Measurements from ENCODE around the gene C1QTNF1. TPM values are rescaled to one million over a fixed set of nuclear protein-coding genes. Genes with fewer than 3 reads are reported as not detected.

C1QTNF1 gene
- total and polyA plus RNA-seq, 8 donors: 5.3 to 31.2 (median 8.4) TPM

DNA sequence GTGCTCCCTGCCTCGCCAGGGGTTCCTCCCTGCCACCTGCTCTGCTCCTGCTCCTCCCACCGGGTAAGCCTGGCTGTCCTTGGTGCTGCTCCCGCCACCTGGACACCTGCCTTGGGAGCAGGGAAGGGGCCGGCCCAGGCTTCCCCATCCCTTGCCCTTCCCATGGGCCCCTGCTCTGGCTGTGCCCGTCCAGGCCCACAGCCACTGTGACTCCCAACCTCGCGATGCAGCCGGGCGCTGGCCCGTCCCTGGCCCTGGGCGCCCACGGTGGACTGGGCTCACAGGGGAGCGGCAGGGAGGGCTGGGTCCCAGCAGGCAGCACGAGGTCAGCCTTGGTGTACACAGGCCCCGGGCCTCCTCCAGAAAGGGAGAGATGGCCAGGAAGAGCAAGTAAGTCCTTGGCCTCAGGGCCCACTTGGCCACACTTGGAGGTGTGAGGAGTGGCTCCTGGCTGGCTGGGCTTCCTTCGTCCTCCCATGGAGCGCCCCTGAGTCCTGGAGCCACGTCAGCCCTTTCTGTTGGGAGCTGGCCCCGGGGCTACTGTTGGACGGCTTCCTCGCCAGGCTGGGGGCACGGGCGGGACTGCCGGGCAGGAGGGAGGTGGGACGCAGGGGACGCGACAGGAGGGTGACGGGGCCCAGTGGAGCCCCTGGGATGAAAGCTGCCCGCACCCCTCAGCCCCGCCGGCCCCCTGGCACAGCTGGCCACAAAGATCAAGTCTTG is 65.9 kb downstream of the C1QTNF1 start:
- TF ChIP-seq, protein P1, sequence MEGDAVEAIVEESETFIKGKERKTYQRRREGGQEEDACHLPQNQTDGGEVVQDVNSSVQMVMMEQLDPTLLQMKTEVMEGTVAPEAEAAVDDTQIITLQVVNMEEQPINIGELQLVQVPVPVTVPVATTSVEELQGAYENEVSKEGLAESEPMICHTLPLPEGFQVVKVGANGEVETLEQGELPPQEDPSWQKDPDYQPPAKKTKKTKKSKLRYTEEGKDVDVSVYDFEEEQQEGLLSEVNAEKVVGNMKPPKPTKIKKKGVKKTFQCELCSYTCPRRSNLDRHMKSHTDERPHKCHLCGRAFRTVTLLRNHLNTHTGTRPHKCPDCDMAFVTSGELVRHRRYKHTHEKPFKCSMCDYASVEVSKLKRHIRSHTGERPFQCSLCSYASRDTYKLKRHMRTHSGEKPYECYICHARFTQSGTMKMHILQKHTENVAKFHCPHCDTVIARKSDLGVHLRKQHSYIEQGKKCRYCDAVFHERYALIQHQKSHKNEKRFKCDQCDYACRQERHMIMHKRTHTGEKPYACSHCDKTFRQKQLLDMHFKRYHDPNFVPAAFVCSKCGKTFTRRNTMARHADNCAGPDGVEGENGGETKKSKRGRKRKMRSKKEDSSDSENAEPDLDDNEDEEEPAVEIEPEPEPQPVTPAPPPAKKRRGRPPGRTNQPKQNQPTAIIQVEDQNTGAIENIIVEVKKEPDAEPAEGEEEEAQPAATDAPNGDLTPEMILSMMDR (IDR thresholded peaks at IDR 0.05): no peak
- Histone ChIP-seq H3K9me3 (no peaks in the 10 kb centered on the region), H3K4me1 (no peaks in the 10 kb centered on the region), H3K4me3 (no peak overlapping the region), H3K36me3 (no peaks in the 10 kb centered on the region), H3K27me3 (peaks cover 0 to 3% (median 0%) of the 10 kb centered on the region in 4 donors), H3K27ac (no peak overlapping the region)
- FAIRE-seq (no peak), ATAC-seq (peak in 2 of 4 donors; percentile 40 to 56), DNase-seq (peak in 3 of 6 donors; percentile 23 to 79 (median 40))
- intact Hi-C loops (cut with DNase I): loop anchor here in 2 of 3 donors (5.0 kb wide), 2 partner anchors 297 to 307 kb away; no protein-coding TSS in a partner anchor
- 48 to 54% methylated on average over 27 to 31 of the region's 31 CpGs for WGBS, 2 donors

DNA sequence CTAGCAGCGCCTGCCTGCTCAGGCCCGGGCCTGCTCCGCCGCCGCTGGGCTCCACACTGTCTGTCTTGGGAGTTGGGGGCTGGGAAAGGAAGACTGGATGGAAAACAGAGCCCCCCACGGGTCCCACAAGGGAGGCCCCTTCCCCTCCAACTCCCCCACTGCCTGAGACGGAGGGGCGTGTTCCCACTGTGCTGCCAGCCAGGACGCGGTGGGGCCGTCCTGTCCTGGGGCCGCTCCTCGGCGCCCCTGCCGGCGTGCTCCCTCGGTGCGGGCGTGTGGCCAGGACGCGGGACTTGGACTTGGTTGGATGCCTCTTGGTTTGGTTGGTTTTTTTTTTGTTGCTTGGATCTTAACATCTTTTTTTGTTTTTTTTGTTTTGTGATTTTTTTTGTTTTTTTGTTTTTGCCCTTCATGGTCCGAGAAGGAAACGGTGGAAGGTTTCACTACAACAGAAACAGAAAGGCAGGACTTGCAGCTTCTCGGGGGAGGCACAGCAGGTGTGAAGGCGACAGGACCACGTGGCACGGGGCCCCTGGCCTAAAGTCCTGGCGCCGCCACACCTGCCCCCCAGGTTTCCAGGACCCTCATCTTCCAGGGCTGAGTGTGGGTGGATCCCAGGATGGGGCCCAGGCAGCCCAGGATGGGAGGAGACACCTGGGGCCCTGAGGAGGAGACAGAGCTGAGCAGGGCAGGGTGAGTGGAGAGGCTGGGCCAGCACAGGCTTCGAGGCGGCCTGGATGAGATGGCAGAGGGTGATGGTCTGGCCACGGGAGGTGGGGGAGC is 66.7 kb downstream of the C1QTNF1 start:
- intact Hi-C loops (cut with DNase I): no loop called here
- DNase-seq (peak in 1 of 6 donors; percentile 71), ATAC-seq (peak in 1 of 4 donors; percentile 35), FAIRE-seq (no peak)
- Histone ChIP-seq H3K4me3 (no peak overlapping the region), H3K36me3 (no peaks in the 10 kb centered on the region), H3K27me3 (peaks cover 0 to 3% (median 0%) of the 10 kb centered on the region in 4 donors), H3K27ac (no peak overlapping the region), H3K4me1 (no peaks in the 10 kb centered on the region), H3K9me3 (no peaks in the 10 kb centered on the region)
- 32 to 52% methylated on average over 31 to 32 of the region's 32 CpGs for WGBS, 2 donors
- TF ChIP-seq, protein P1 (IDR thresholded peaks at IDR 0.05): peak in 1 of 4 donors; percentile 19

DNA sequence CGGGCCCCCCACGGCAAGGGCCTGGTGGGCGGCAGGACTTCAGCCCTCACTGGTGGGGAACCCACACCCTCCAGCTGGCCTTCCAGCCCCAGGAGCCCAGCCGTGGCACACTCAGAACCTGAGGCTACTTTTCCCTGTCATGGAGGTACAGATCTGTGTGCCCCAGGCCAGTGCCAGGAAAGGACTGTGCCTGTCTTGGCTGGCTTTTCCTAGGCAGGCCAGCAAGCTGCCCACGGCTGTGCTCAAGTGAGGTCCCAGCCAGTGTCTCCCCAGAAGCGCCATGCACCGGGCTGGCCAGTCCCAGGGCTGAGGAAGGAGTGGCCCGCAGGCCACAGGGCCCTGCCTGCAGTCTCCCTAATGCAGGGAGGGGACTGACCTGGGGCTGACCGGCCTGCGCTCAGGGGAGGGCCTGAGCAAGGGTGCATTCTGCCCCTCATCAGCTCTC is 67.3 kb downstream of the C1QTNF1 start:
- DNase-seq (peak in 1 of 6 donors; percentile 47), FAIRE-seq (no peak), ATAC-seq (no peak)
- Histone ChIP-seq H3K27ac (no peak overlapping the region), H3K27me3 (peaks cover 0 to 3% (median 0%) of the 10 kb centered on the region in 4 donors), H3K4me1 (no peaks in the 10 kb centered on the region), H3K4me3 (no peak overlapping the region), H3K36me3 (no peaks in the 10 kb centered on the region), H3K9me3 (no peaks in the 10 kb centered on the region)
- TF ChIP-seq, protein P1 (IDR thresholded peaks at IDR 0.05): no peak
- WGBS, 2 donors: 58 to 67% methylated on average over 7 to 10 of the region's 10 CpGs
- intact Hi-C loops (cut with DNase I): no loop called here

DNA sequence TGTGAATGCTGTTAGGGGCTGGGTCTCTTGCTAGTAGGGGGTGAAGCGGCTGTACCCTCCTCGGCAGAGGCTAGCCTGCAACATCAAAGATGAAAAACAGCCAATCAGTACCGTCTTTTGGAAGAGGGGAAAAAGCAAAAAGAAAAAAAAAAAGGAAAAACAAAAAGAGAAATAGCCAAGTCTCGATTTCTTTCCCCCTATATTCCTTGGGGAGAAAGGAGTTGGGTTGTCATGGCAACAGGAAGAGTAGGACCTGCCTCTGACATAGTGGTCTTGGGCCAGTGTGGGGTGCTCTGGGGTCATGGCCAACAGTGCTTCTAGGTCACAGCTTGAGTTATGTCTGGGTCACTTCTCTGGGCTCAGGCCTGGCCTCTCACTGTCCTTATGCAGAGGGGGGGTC is 68.6 kb downstream of the C1QTNF1 start:
- intact Hi-C loops (cut with DNase I): no loop called here
- Histone ChIP-seq H3K4me1 (no peaks in the 10 kb centered on the region), H3K36me3 (no peaks in the 10 kb centered on the region), H3K27ac (no peak overlapping the region), H3K4me3 (no peak overlapping the region), H3K27me3 (peaks cover 0 to 3% (median 0%) of the 10 kb centered on the region in 4 donors), H3K9me3 (no peaks in the 10 kb centered on the region)
- FAIRE-seq (no peak), DNase-seq (no peak), ATAC-seq (no peak)
- TF ChIP-seq, protein P1 (IDR thresholded peaks at IDR 0.05): no peak
- WGBS, 2 donors: 42 to 54% methylated on average over 4 of the region's 4 CpGs
